Peyer's patch (tissue), 4 donors: ENCODE measurements around the gene CD33. TPM values are rescaled to one million over a fixed set of nuclear protein-coding genes. Genes with fewer than 3 reads are reported as not detected.

Source experiments
- DNase-seq, 3 donors: peaks; one replicate each; pipeline ENCODE4 v3.0.0-alpha.2; 2017 to 2019
- H3K27ac ChIP-seq, 4 donors: fragments of 200-600 bp; sonication (generic); one replicate each; pipeline ENCODE4 v1.5.1; 2016 to 2019
- H3K27me3 ChIP-seq, 2 donors: fragments of 200-600 bp; sonication (generic); one replicate each; pipeline ENCODE4 v1.5.1; 2019
- H3K36me3 ChIP-seq, 3 donors: fragments of 200-600 bp; sonication (generic); one replicate each; pipeline ENCODE4 v1.5.1; 2016 to 2019
- H3K4me1 ChIP-seq, 4 donors: fragments of 200-600 bp; sonication (generic); one replicate each; pipeline ENCODE4 v1.5.1; 2016 to 2019
- H3K4me3 ChIP-seq, 4 donors: fragments of 200-600 bp; sonication (generic); 1 replicate in 3 of 4; 2 replicates in 1 of 4; pipeline ENCODE4 v1.5.1; 2016 to 2019; ENCODE audit warnings: mild to moderate bottlenecking in 1 of 4
- H3K9me3 ChIP-seq, 4 donors: fragments of 200-600 bp; sonication (generic); one replicate each; pipeline ENCODE4 v1.5.1; 2016 to 2019; ENCODE audit warnings: mild to moderate bottlenecking in 1 of 4
- CTCF ChIP-seq, 6 experiments: fragments of 450-650 bp in 4 of 6; fragments of 200-600 bp in 2 of 6; sonication (generic) in 1 of 6; IDR thresholded peaks; one replicate each; pipeline ENCODE4 v1.5.1; 2017 to 2019; ENCODE audit warnings: antibody characterized with exemption in 6 of 6, mild to moderate bottlenecking in 3 of 6, moderate library complexity in 1 of 6
- POLR2A ChIP-seq, 2 donors: fragments of 450-650 bp; IDR thresholded peaks; one replicate each; pipeline ENCODE4 v1.5.1; 2017; ENCODE audit warnings: antibody characterized with exemption in 2 of 2, mild to moderate bottlenecking in 2 of 2, moderate library complexity in 2 of 2
- small RNA-seq, 2 donors: library from RNA; depleted of rRNA; stranded (forward); fragments of <200 nt; gene quantifications; one replicate each; pipeline ENCODE3, GENCODE V24; 2016
- total RNA-seq, 4 donors: library from RNA; depleted of rRNA; stranded (reverse); fragments of >200 nt; gene quantifications; one replicate each; pipeline ENCODE4 v1.1.0, GENCODE V29; 2016

Gene CD33
- total RNA-seq, 4 donors from 2014 or later, result 0.88 to 22.3 (median 2.4) TPM; not detected in 1

- Histone ChIP-seq H3K4me1 (no peaks in the 10 kb centered on the region), H3K9me3 (no peaks in the 10 kb centered on the region), H3K27ac (no peak overlapping the region), H3K36me3 (no peaks in the 10 kb centered on the region), H3K27me3 (no peaks in the 10 kb centered on the region), H3K4me3 (no peak overlapping the region)
- TF ChIP-seq CTCF (IDR thresholded peaks at IDR 0.05) (no peak), POLR2A (IDR thresholded peaks at IDR 0.05) (no peak)
- DNase-seq, result no peak
These were observed 52.2 kb downstream of the CD33 start for GRCh38 chr19:51277112-51277511.

GRCh38 chr19:51282335-51282734, 57.5 kb downstream of the CD33 start:
- no peak for TF ChIP-seq POLR2A (IDR thresholded peaks at IDR 0.05)
- no peak for TF ChIP-seq CTCF (IDR thresholded peaks at IDR 0.05)
- DNase-seq, result no peak

GRCh38 chr19:51285682-51286081, 60.8 kb downstream of the CD33 start:
- Histone ChIP-seq H3K4me3 (no peak overlapping the region), H3K4me1 (no peaks in the 10 kb centered on the region), H3K36me3 (no peaks in the 10 kb centered on the region), H3K27ac (no peak overlapping the region), H3K27me3 (no peaks in the 10 kb centered on the region), H3K9me3 (no peaks in the 10 kb centered on the region)
- DNase-seq, result no peak
- no peak for TF ChIP-seq POLR2A (IDR thresholded peaks at IDR 0.05)
- TF ChIP-seq CTCF (IDR thresholded peaks at IDR 0.05), result no peak

More at GRCh38 chr19:51282335-51282734, 57.5 kb downstream of the CD33 start:
- Histone ChIP-seq H3K4me1 (no peaks in the 10 kb centered on the region), H3K27ac (no peak overlapping the region), H3K4me3 (no peak overlapping the region), H3K36me3 (no peaks in the 10 kb centered on the region), H3K9me3 (no peaks in the 10 kb centered on the region), H3K27me3 (no peaks in the 10 kb centered on the region)

Small RNA genes within 50 kb of the gene (small RNA-seq; reads per million reads assigned to genes)
- gene MIR8074, result 0 reads per million in 2 donors

Other genes starting within 250 kb of the CD33 start
- gene KLK7, start 241.2 kb upstream of the CD33 start, total RNA-seq, result 1 to 10 TPM in 2 of 4 donors, not detected in 2; 1.2 to 9.9 TPM
- not detected for gene KLK8, start 223.5 kb upstream of the CD33 start, total RNA-seq
- gene KLK10, start 205.4 kb upstream of the CD33 start, total RNA-seq, result 1 to 10 TPM in 2 of 4 donors, not detected in 2; 2.4 to 6.3 TPM
- 1 to 10 TPM in 3 of 4 donors, not detected in 1; 1.7 to 3.8 (median 1.9) TPM for gene KLK11, start 198.5 kb upstream of the CD33 start, total RNA-seq
- 1 to 10 TPM in 2 of 4 donors, not detected in 2; 1.4 to 4.7 TPM for gene KLK12, start 190.1 kb upstream of the CD33 start, total RNA-seq
- gene KLK13, start 160.0 kb upstream of the CD33 start, total RNA-seq, result 1 to 10 TPM in 3 of 4 donors, not detected in 1; 1.2 to 5.0 (median 1.3) TPM
- 1 to 10 TPM in 2 of 4 donors, not detected in 2; 1.1 to 6.6 TPM for gene KLK14, start 142.2 kb upstream of the CD33 start, total RNA-seq
- gene CTU1, start 116.7 kb upstream of the CD33 start, total RNA-seq, result 10 to 100 TPM in 1 of 4 donors, 1 to 10 TPM in 3; 4.4 to 10.0 (median 6.5) TPM
- 1 to 10 TPM in 2 of 4 donors, not detected in 2; 1.9 to 2.1 TPM for gene SIGLEC9, start 100.2 kb upstream of the CD33 start, total RNA-seq
- gene SIGLEC7, start 82.8 kb upstream of the CD33 start, total RNA-seq, result not detected
- not detected for gene SIGLECL1, start 26.0 kb downstream of the CD33 start, total RNA-seq
- gene IGLON5, start 86.6 kb downstream of the CD33 start, total RNA-seq, result not detected
- 1 to 10 TPM in 3 of 4 donors, not detected in 1; 2.5 to 6.5 (median 5.2) TPM for gene VSIG10L, start 117.1 kb downstream of the CD33 start, total RNA-seq
- gene ETFB, start 141.3 kb downstream of the CD33 start, total RNA-seq, result 100 to 1,000 TPM; 125 to 305 (median 154) TPM
- gene CLDND2, start 143.9 kb downstream of the CD33 start, total RNA-seq, result not detected
- 1 to 10 TPM in 2 of 4 donors, not detected in 2; 1.2 to 1.8 TPM for gene NKG7, start 147.6 kb downstream of the CD33 start, total RNA-seq
- gene LIM2, start 162.9 kb downstream of the CD33 start, total RNA-seq, result not detected
- not detected for gene C19orf84, start 165.5 kb downstream of the CD33 start, total RNA-seq
- gene SIGLEC10, start 192.6 kb downstream of the CD33 start, total RNA-seq, result 10 to 100 TPM in 1 of 4 donors, 1 to 10 TPM in 2, under 1 TPM in 1; 0.53 to 35.5 (median 3.0) TPM
- gene SIGLEC8, start 233.4 kb downstream of the CD33 start, total RNA-seq, result 10 to 100 TPM in 1 of 4 donors, under 1 TPM in 3; 0.18 to 13.2 (median 0.52) TPM